CD4-positive, alpha-beta T cell (primary cell): ENCODE data around the gene AGAP1. TPM values are rescaled to one million over a fixed set of nuclear protein-coding genes. Genes with fewer than 3 reads are reported as not detected.

Source experiments
- ATAC-seq: fragments of 200-7000 bp; cut with Tn5 transposase; one replicate; pipeline ENCODE4 v1.10.0; 2022; ENCODE audit warnings: mild to moderate bottlenecking; ENCODE audit not compliant: poor library complexity
- CTCF ChIA-PET: fragments of 350-600 bp; sonication (Branson Sonifier 250); formaldehyde crosslinking; loops from one replicate; lab custom pipeline; 2021; ENCODE audit warnings: antibody characterized with exemption, inconsistent platforms; lab: Charles Lee
- POLR2A ChIA-PET: fragments of 350-600 bp; sonication (Branson Sonifier 250); formaldehyde crosslinking; loops from one replicate; lab custom pipeline; 2021; ENCODE audit warnings: antibody characterized with exemption, inconsistent platforms; lab: Charles Lee
- DNase-seq, 14 experiments: peaks; one replicate each; pipeline ENCODE4 v3.0.0-alpha.2; 2013 to 2020; ENCODE audit warnings: mixed read lengths in 2 of 14
- H3K27ac ChIP-seq, 2 donors: one replicate each; pipeline versions ENCODE4 v1.5.1 to v1.7.0; 2013; ENCODE audit warnings: low read length in 2 of 2, low read depth in 1 of 2, mild to moderate bottlenecking in 1 of 2
- H3K27me3 ChIP-seq, 2 experiments: 1 replicate in 1 of 2; 2 replicates in 1 of 2; pipeline versions ENCODE4 v1.6.1 to v1.7.0; 2013; ENCODE audit warnings: low read length in 2 of 2, control low read depth in 1 of 2, mild to moderate bottlenecking in 1 of 2, moderate library complexity in 1 of 2; ENCODE audit not compliant: insufficient read depth in 2 of 2, control insufficient read depth in 1 of 2
- H3K36me3 ChIP-seq: one replicate; pipeline ENCODE4 v1.6.1; 2013; ENCODE audit warnings: low read length, control low read depth; ENCODE audit not compliant: insufficient read depth
- H3K4me1 ChIP-seq: one replicate; pipeline ENCODE4 v1.6.1; 2013; ENCODE audit warnings: low read length, control low read depth; ENCODE audit not compliant: insufficient read depth
- H3K4me3 ChIP-seq: one replicate; pipeline ENCODE4 v1.5.1; 2013; ENCODE audit warnings: mild to moderate bottlenecking, low read length, moderate library complexity
- H3K9me3 ChIP-seq, 2 experiments: 1 replicate in 1 of 2; 2 replicates in 1 of 2; pipeline versions ENCODE4 v1.6.1 to v1.7.0; 2013; ENCODE audit warnings: low read length in 2 of 2, mild to moderate bottlenecking in 2 of 2, control low read depth in 1 of 2, moderate library complexity in 1 of 2; ENCODE audit not compliant: control insufficient read depth in 1 of 2, insufficient read depth in 1 of 2
- H3K27ac Mint-ChIP-seq: one replicate; pipeline ENCODE4 v1.8.0; 2020; ENCODE audit warnings: mixed read lengths
- H3K27me3 Mint-ChIP-seq: one replicate; pipeline ENCODE4 v1.8.0; 2021; ENCODE audit warnings: mixed read lengths
- H3K36me3 Mint-ChIP-seq: one replicate; pipeline ENCODE4 v1.8.0; 2021; ENCODE audit warnings: low read depth, mixed read lengths
- H3K4me1 Mint-ChIP-seq: one replicate; pipeline ENCODE4 v1.8.0; 2021; ENCODE audit warnings: low read depth, mixed read lengths
- H3K4me3 Mint-ChIP-seq: one replicate; pipeline ENCODE4 v1.8.0; 2020; ENCODE audit warnings: mild to moderate bottlenecking, mixed read lengths
- H3K9me3 Mint-ChIP-seq: one replicate; pipeline ENCODE4 v1.8.0; 2020; ENCODE audit warnings: mixed read lengths
- CTCF ChIP-seq: fragments of 200-600 bp; IDR thresholded peaks from one replicate; pipeline ENCODE4 v1.8.0; 2022; ENCODE audit warnings: antibody characterized with exemption, mild to moderate bottlenecking
- intact Hi-C, 2 experiments: fragments of 100-400 bp; cut with DNase I in 1 of 2; cut with micrococcal nuclease in 1 of 2; formaldehyde crosslinking; loops; one replicate each; pipeline versions ENCODE4 v1.15.1 to v1.9.0; 2023 to 2025; cut with DNase I, micrococcal nuclease
- total RNA-seq, 174 experiments: library from RNA in 2 of 174; stranded (reverse) in 2 of 174; gene quantifications; one replicate each; pipeline ENCODE4 v1.2.3 and lab custom pipeline; 2021 to 2026

AGAP1 gene
- total RNA-seq, 2 experiments from 2014 or later = 2.6 to 3.1 TPM

GRCh38 chr2:235612181-235612950, 118.5 kb downstream of the AGAP1 start:
- Histone ChIP-seq H3K4me3 (no peak overlapping the region), H3K4me1 (no peaks in the 10 kb centered on the region), H3K27me3 (no peaks in the 10 kb centered on the region), H3K9me3 (peaks cover 0 to 9% of the 10 kb centered on the region in 2 experiments), H3K27ac (no peak overlapping the region), H3K36me3 (no peaks in the 10 kb centered on the region)
- Mint-ChIP-seq H3K4me1 (no peaks in the 10 kb centered on the region), H3K4me3 (no peak overlapping the region), H3K27ac (no peak overlapping the region), H3K36me3 (no peaks in the 10 kb centered on the region), H3K27me3 (peaks cover 36% of the 10 kb centered on the region), H3K9me3 (no peaks in the 10 kb centered on the region)
- ChIA-PET CTCF (no interaction called here), POLR2A (no interaction called here)
- DNase-seq (no peak), ATAC-seq (no peak)
- no peak for TF ChIP-seq CTCF
- intact Hi-C loops = no loop called here

- TF ChIP-seq CTCF = no peak
- no peak for ATAC-seq
- POLR2A ChIA-PET = no interaction called here
- CTCF ChIA-PET = no interaction called here
- Mint-ChIP-seq H3K9me3 (no peaks in the 10 kb centered on the region), H3K4me1 (no peaks in the 10 kb centered on the region), H3K36me3 (no peaks in the 10 kb centered on the region), H3K4me3 (no peak overlapping the region), H3K27me3 (peaks cover 26% of the 10 kb centered on the region), H3K27ac (no peak overlapping the region)
- no peak for DNase-seq
- H3K4me3 ChIP-seq = no peak overlapping the region
- H3K9me3 ChIP-seq = peaks cover 0 to 9% of the 10 kb centered on the region in 2 experiments
- no peaks in the 10 kb centered on the region for H3K4me1 ChIP-seq
- no peaks in the 10 kb centered on the region for H3K36me3 ChIP-seq
- no peak overlapping the region for H3K27ac ChIP-seq
- no peaks in the 10 kb centered on the region for H3K27me3 ChIP-seq
- intact Hi-C loops = no loop called here
These were observed 119.8 kb downstream of the AGAP1 start for GRCh38 chr2:235613649-235614048.

- no peaks in the 10 kb centered on the region for H3K36me3 ChIP-seq
- no peak overlapping the region for H3K27ac ChIP-seq
- Mint-ChIP-seq H3K4me3 (no peak overlapping the region), H3K4me1 (no peaks in the 10 kb centered on the region), H3K27ac (no peak overlapping the region), H3K9me3 (no peaks in the 10 kb centered on the region), H3K36me3 (no peaks in the 10 kb centered on the region), H3K27me3 (peaks cover 21% of the 10 kb centered on the region)
- no peaks in the 10 kb centered on the region for H3K27me3 ChIP-seq
- TF ChIP-seq CTCF = no peak
- ChIA-PET CTCF (no interaction called here), POLR2A (no interaction called here)
- no peak for ATAC-seq
- H3K4me3 ChIP-seq = no peak overlapping the region
- DNase-seq = peak in 2 of 14 experiments; percentile 7 to 17
- H3K9me3 ChIP-seq = peaks cover 0 to 9% of the 10 kb centered on the region in 2 experiments
- intact Hi-C loops = no loop called here
- H3K4me1 ChIP-seq = no peaks in the 10 kb centered on the region
These were observed 120.5 kb downstream of the AGAP1 start for GRCh38 chr2:235614176-235614860.
